H9 (cell line): ENCODE measurements around the gene MIER2. TPM values are rescaled to one million over a fixed set of nuclear protein-coding genes. Genes with fewer than 3 reads are reported as not detected.

Source experiments
- DNase-seq: peaks from one replicate; pipeline ENCODE4 v3.0.0-alpha.2; 2017
- H2AFZ ChIP-seq: one replicate; pipeline ENCODE4 v1.6.1; 2013; ENCODE audit warnings: mild to moderate bottlenecking, low read length, control low read depth, moderate library complexity
- H2AK5ac ChIP-seq: 2 replicates; pipeline ENCODE4 v1.6.1; 2013; ENCODE audit warnings: low read length, control low read depth, mixed read lengths; ENCODE audit not compliant: insufficient read length
- H2BK120ac ChIP-seq: one replicate; pipeline ENCODE4 v1.6.1; 2013; ENCODE audit warnings: low read depth, mild to moderate bottlenecking, low read length, control low read depth, inconsistent platforms; ENCODE audit not compliant: poor library complexity, severe bottlenecking
- H2BK12ac ChIP-seq: 2 replicates; pipeline ENCODE4 v1.6.1; 2013; ENCODE audit warnings: low read length, control low read depth, mixed read lengths, low read depth; ENCODE audit not compliant: insufficient read length
- H2BK15ac ChIP-seq: 2 replicates; pipeline ENCODE4 v1.6.1; 2013; ENCODE audit warnings: low read depth, low read length, control low read depth
- H2BK20ac ChIP-seq: one replicate; pipeline ENCODE4 v1.6.1; 2013; ENCODE audit warnings: low read depth, mild to moderate bottlenecking, low read length, control low read depth, inconsistent platforms; ENCODE audit not compliant: poor library complexity, severe bottlenecking
- H2BK5ac ChIP-seq: 2 replicates; pipeline ENCODE4 v1.6.1; 2013; ENCODE audit warnings: low read length, control low read depth, mixed read lengths; ENCODE audit not compliant: insufficient read length
- H3K14ac ChIP-seq: 2 replicates; pipeline ENCODE4 v1.6.1; 2013; ENCODE audit warnings: low read length, control low read depth; ENCODE audit not compliant: insufficient read depth
- H3K18ac ChIP-seq: 2 replicates; pipeline ENCODE4 v1.6.1; 2013; ENCODE audit warnings: low read depth, mild to moderate bottlenecking, mixed read lengths, low read length, control low read depth; ENCODE audit not compliant: insufficient read length
- H3K23ac ChIP-seq: 2 replicates; pipeline ENCODE4 v1.6.1; 2013; ENCODE audit warnings: low read length, control low read depth, mixed read lengths, low read depth; ENCODE audit not compliant: insufficient read length
- H3K23me2 ChIP-seq: 2 replicates; pipeline ENCODE4 v1.6.1; 2013; ENCODE audit warnings: low read depth, mild to moderate bottlenecking, mixed read lengths, low read length, control low read depth; ENCODE audit not compliant: insufficient read length, poor library complexity, severe bottlenecking
- H3K27ac ChIP-seq: 2 replicates; pipeline ENCODE4 v1.5.1; 2013; ENCODE audit warnings: low read length, control low read depth, mixed read lengths, low read depth; ENCODE audit not compliant: insufficient read length
- H3K27me3 ChIP-seq: 2 replicates; pipeline ENCODE4 v1.6.1; 2013; ENCODE audit warnings: low read length, control low read depth, inconsistent platforms; ENCODE audit not compliant: insufficient read depth
- H3K4ac ChIP-seq: 2 replicates; pipeline ENCODE4 v1.6.1; 2013; ENCODE audit warnings: low read depth, mild to moderate bottlenecking, control low read depth, inconsistent platforms, low read length, moderate library complexity
- H3K4me1 ChIP-seq: 2 replicates; pipeline ENCODE4 v1.6.1; 2013; ENCODE audit warnings: low read length, control low read depth, inconsistent platforms; ENCODE audit not compliant: insufficient read depth
- H3K4me2 ChIP-seq: 2 replicates; pipeline ENCODE4 v1.6.1; 2013; ENCODE audit warnings: low read length, control low read depth, mixed read lengths; ENCODE audit not compliant: insufficient read length, insufficient read depth
- H3K56ac ChIP-seq: 2 replicates; pipeline ENCODE4 v1.6.1; 2013; ENCODE audit warnings: low read depth, mild to moderate bottlenecking, mixed read lengths, low read length, control low read depth; ENCODE audit not compliant: insufficient read length
- H3K79me1 ChIP-seq: 2 replicates; pipeline ENCODE4 v1.6.1; 2013; ENCODE audit warnings: low read depth, mild to moderate bottlenecking, moderate library complexity, low read length, control low read depth, inconsistent platforms; ENCODE audit not compliant: insufficient read depth, poor library complexity, severe bottlenecking
- H3K79me2 ChIP-seq: 2 replicates; pipeline ENCODE4 v1.6.1; 2013; ENCODE audit warnings: low read length, control low read depth, inconsistent platforms; ENCODE audit not compliant: insufficient read depth
- H3K9ac ChIP-seq: 2 replicates; pipeline ENCODE4 v1.6.1; 2013; ENCODE audit warnings: low read length, control low read depth, mixed read lengths; ENCODE audit not compliant: insufficient read length; ENCODE audit errors: extremely low read depth
- H3K9me3 ChIP-seq: one replicate; pipeline ENCODE4 v1.6.1; 2013; ENCODE audit warnings: low read depth, low read length, inconsistent platforms; ENCODE audit not compliant: control insufficient read depth
- H3T11ph ChIP-seq: one replicate; pipeline ENCODE4 v1.6.1; 2013; ENCODE audit warnings: mild to moderate bottlenecking, low read length, control low read depth, inconsistent platforms
- H4K20me1 ChIP-seq: one replicate; pipeline ENCODE4 v1.6.1; 2013; ENCODE audit not compliant: control insufficient read depth, insufficient read length, insufficient read depth
- H4K5ac ChIP-seq: 2 replicates; pipeline ENCODE4 v1.6.1; 2013; ENCODE audit warnings: low read depth, mild to moderate bottlenecking, mixed read lengths, low read length, control low read depth; ENCODE audit not compliant: insufficient read length
- H4K8ac ChIP-seq: replicated peaks from 2 replicates; pipeline ENCODE4 v1.6.1; 2013; ENCODE audit warnings: low read length, control low read depth, mixed read lengths, low read depth; ENCODE audit not compliant: insufficient read length
- H4K91ac ChIP-seq: 2 replicates; pipeline ENCODE4 v1.6.1; 2013; ENCODE audit warnings: low read depth, mild to moderate bottlenecking, moderate library complexity, mixed read lengths, low read length, control low read depth; ENCODE audit not compliant: insufficient read length
- H3K27ac Mint-ChIP-seq, 3 experiments: 2 replicates in 2 of 3; 3 replicates in 1 of 3; pipeline ENCODE4 v1.8.0; 2020 to 2021; ENCODE audit warnings: mixed read lengths in 3 of 3, mild to moderate bottlenecking in 1 of 3, moderate library complexity in 1 of 3
- H3K27me3 Mint-ChIP-seq: 2 replicates; pipeline ENCODE4 v1.8.0; 2021; ENCODE audit warnings: low read depth, mild to moderate bottlenecking, moderate library complexity, mixed read lengths
- H3K36me3 Mint-ChIP-seq, 3 experiments: 2 replicates in 2 of 3; 3 replicates in 1 of 3; pipeline ENCODE4 v1.8.0; 2020 to 2021; ENCODE audit warnings: low read depth in 3 of 3, mixed read lengths in 3 of 3; ENCODE audit not compliant: insufficient read depth in 1 of 3
- H3K4me1 Mint-ChIP-seq, 2 experiments: 2 replicates each; pipeline ENCODE4 v1.8.0; 2020; ENCODE audit warnings: mixed read lengths in 2 of 2
- H3K4me3 Mint-ChIP-seq, 2 experiments: 2 replicates in 1 of 2; 3 replicates in 1 of 2; pipeline ENCODE4 v1.8.0; 2020 to 2021; ENCODE audit warnings: mild to moderate bottlenecking in 2 of 2, mixed read lengths in 2 of 2, moderate library complexity in 1 of 2
- H3K9me3 Mint-ChIP-seq, 2 experiments: 2 replicates in 1 of 2; 3 replicates in 1 of 2; pipeline ENCODE4 v1.8.0; 2020; ENCODE audit warnings: mild to moderate bottlenecking in 2 of 2, mixed read lengths in 2 of 2, moderate library complexity in 1 of 2
- WGBS: extraction: QIAGEN DNeasy Blood & Tissue Kit; methylation state at CpG from one replicate; pipeline ENCODE4 v1.1.7; 2013; ENCODE audit warnings: missing lambda C conversion rate, low lambda C conversion rate, mixed read lengths; ENCODE audit not compliant: insufficient read length; ENCODE audit errors: extremely low coverage; 5-methylcytosine and 5-hydroxymethylcytosine counted together
- total RNA-seq: library from RNA; stranded (reverse); gene quantifications from 2 replicates; pipeline ENCODE4 v1.2.1, GENCODE V29; 2021
- TF ChIP-seq, protein P1 (sequence below): fragments of 200-600 bp; sonication (generic); conservative IDR thresholded peaks from 3 replicates; pipeline ENCODE4 v1.8.0; 2021; ENCODE audit warnings: antibody characterized with exemption, mild to moderate bottlenecking

Gene MIER2
- total RNA-seq, 1 experiment from 2014 or later = 60.5 TPM

DNA sequence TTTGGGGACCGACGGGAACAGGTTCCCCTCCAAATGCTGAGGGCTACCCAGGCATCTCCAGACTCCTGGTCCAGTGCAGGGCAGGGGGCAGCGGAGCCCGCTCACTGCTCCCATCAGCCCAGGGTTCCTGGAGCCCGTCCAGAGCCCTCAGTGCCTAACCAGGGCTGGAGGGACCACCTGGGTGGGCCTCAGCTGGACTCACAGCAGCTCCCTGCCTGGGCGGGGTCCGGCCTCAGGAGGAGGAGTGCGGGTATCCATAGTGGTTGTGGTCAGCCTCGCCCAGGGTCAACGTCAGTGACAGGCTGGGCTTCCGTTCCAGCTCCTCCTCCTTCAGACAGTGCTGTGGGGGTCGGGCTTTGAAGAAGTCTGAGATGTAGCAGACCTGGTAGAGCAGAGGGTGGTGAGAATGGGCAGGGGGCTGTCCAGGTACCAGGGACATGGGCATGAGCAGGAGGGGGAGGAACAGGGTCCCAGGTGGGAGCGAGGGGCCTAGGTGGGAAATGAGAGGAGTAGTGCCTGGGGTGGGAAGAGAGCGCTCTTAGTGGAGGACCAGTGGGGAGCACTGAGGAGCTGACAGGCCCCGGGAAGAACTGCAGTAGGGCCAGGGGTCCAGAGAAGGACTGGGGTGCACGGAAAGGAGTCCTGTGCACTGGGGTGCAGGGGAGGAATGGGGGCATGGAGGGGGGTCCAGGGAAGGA, 63.3 kb downstream of the MIER2 start:
- peaks cover 15 to 69% (median 41%) of the 10 kb centered on the region in 3 experiments for H3K36me3 Mint-ChIP-seq
- no peaks in the 10 kb centered on the region for H3K27me3 ChIP-seq
- no peaks in the 10 kb centered on the region for H3K23me2 ChIP-seq
- H3K4me3 Mint-ChIP-seq = no peak overlapping the region
- no peaks in the 10 kb centered on the region for H4K20me1 ChIP-seq
- H2BK15ac ChIP-seq = no peak overlapping the region
- peaks cover 0 to 2% of the 10 kb centered on the region in 2 experiments; a peak in 2 of 5 replicates for H3K9me3 Mint-ChIP-seq
- H4K91ac ChIP-seq = no peak overlapping the region
- H3T11ph ChIP-seq = no peak overlapping the region
- H3K4ac ChIP-seq = no peak overlapping the region
- H3K4me2 ChIP-seq = no peak overlapping the region
- no peaks in the 10 kb centered on the region for H3K79me2 ChIP-seq
- H3K9me3 ChIP-seq = no peaks in the 10 kb centered on the region
- no peak overlapping the region for H3K27ac ChIP-seq
- TF ChIP-seq, protein P1, sequence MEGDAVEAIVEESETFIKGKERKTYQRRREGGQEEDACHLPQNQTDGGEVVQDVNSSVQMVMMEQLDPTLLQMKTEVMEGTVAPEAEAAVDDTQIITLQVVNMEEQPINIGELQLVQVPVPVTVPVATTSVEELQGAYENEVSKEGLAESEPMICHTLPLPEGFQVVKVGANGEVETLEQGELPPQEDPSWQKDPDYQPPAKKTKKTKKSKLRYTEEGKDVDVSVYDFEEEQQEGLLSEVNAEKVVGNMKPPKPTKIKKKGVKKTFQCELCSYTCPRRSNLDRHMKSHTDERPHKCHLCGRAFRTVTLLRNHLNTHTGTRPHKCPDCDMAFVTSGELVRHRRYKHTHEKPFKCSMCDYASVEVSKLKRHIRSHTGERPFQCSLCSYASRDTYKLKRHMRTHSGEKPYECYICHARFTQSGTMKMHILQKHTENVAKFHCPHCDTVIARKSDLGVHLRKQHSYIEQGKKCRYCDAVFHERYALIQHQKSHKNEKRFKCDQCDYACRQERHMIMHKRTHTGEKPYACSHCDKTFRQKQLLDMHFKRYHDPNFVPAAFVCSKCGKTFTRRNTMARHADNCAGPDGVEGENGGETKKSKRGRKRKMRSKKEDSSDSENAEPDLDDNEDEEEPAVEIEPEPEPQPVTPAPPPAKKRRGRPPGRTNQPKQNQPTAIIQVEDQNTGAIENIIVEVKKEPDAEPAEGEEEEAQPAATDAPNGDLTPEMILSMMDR = no peak
- no peak overlapping the region for H2AFZ ChIP-seq
- DNase-seq = no peak
- peaks cover 14 to 29% of the 10 kb centered on the region in 2 experiments for H3K4me1 Mint-ChIP-seq
- H3K23ac ChIP-seq = no peak overlapping the region
- no peak overlapping the region for H3K56ac ChIP-seq
- WGBS = no CpG with 5 or more reads among the region's 16 CpGs
- H3K27ac Mint-ChIP-seq = peak overlapping the region in 1 of 3 experiments; percentile 59; a peak in 1 of 7 replicates
- no peak overlapping the region for H2BK120ac ChIP-seq
- no peak overlapping the region for H2BK20ac ChIP-seq
- H2AK5ac ChIP-seq = no peak overlapping the region
- H3K9ac ChIP-seq = no peak overlapping the region
- H4K8ac ChIP-seq = no peak overlapping the region
- H3K27me3 Mint-ChIP-seq = no peaks in the 10 kb centered on the region
- no peak overlapping the region for H2BK12ac ChIP-seq
- no peak overlapping the region for H2BK5ac ChIP-seq
- peaks cover 5% of the 10 kb centered on the region for H3K4me1 ChIP-seq
- H3K79me1 ChIP-seq = no peaks in the 10 kb centered on the region
- no peak overlapping the region for H3K18ac ChIP-seq
- H3K14ac ChIP-seq = no peak overlapping the region
- no peak overlapping the region for H4K5ac ChIP-seq
